Activated naive CD4-positive, alpha-beta T cell treated with Interleukin-2 at 50 U/mL for 16 hours (primary cell): ENCODE measurements around the gene SPEG.

Experiments used
- DNase-seq: peaks from one replicate; pipeline ENCODE4 v3.0.0-alpha.2; 2020

Gene SPEG

GRCh38 chr2:219464286-219465032 lies 29.8 kb downstream of the SPEG start:
- no peak for DNase-seq

DNA sequence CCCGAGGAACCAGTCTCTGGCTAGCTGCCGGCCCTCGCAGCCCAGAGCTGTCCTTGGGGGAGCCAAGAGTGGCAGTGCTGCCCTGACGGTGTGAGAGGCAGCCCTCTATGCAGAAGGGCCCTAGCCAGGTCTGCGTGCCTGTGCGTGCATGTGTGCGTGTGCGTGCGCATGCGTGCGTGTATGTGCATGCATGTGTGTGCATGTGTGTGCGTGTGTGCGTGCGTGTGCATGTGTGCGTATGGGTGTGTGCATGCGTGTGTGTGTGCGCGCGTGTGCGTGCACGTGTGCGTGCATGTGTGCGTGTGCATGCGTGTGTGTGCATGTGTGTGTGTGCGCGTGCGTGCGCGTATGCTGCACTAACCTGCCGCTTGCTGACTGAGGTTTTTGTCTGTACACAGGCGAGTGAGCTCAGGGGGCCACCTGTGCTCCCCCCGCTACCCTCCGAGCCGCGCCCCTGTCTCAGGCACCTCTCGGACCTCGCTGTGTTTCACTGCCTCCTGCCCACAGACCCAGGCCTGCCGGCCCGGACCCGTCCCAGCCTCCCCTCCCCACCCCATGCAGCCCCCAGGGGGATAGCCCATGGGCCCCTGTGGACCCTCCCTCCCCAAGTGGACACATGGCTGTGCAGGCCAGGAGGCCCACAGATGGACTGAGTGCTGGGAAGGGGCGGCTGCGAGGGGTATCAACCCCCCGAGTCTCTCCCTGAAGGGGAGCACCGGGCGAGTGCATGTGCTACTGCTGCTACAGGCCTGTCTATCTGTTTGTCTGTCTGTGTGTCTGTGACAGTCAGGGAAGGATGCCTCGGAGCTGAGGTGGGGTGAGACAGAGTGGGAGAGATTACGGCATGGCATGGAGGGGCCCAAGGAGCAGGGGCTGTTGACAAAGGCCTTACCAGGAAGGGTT lies 31.3 kb downstream of the SPEG start:
- DNase-seq = no peak

DNA sequence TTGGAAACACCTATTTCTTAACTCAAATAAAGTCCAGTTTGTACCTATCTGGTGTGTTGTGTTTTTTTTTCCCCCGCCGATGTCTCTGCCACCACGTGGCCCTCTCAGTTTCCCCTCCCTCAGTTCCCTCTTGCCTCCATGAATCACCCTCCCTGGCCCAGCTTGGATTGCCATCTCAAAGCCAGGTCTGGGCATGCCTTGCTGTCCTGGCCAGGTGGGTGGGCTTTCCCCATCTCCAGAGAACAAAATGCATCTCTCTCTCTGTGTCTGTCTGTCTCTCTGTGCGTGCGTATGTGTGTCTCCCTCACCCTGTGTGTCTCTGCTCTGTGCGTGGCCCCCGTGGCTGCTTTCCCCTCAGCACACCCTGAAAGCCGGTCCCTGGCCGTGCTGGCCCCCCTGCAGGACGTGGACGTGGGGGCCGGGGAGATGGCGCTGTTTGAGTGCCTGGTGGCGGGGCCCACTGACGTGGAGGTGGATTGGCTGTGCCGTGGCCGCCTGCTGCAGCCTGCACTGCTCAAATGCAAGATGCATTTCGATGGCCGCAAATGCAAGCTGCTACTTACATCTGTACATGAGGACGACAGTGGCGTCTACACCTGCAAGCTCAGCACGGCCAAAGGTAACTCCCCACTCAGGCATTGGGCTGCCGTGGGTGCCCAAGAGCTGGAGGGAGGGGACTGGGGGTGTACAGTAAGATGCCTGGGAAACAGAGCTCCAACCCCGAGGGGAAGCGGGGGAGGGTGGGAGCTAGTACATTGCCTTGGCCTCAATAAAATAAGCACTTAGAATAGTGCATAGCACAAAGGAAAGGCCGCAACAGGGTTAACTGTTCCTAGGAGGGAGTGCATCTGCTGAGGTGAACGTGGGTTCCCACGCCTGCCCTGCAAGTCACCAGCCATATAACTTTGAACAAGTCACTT lies 32.4 kb downstream of the SPEG start:
- DNase-seq = no peak

- DNase-seq = no peak
These were observed 33.1 kb downstream of the SPEG start for GRCh38 chr2:219467736-219468075.

DNA sequence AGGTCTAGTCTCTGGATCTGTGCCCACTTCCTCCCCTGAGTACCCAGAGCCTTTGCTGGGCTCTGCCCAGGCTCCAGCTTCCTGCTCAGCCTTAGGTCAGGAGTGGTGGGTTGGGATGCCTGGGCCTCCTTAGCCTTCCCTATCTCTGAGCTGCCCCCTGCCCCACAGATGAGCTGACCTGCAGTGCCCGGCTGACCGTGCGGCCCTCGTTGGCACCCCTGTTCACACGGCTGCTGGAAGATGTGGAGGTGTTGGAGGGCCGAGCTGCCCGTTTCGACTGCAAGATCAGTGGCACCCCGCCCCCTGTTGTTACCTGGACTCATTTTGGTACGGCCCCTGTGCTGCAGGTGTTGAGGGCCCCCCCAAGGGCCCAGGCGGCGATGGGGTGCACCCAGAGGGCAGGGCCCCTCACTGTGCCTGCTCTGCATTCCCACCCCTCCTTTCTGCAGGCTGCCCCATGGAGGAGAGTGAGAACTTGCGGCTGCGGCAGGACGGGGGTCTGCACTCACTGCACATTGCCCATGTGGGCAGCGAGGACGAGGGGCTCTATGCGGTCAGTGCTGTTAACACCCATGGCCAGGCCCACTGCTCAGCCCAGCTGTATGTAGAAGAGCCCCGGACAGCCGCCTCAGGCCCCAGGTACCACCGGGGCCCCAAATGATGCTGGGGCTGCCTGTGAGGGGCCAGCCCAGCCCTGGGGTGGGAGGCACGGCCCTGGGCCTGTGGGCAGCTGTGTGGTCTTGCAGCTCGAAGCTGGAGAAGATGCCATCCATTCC lies 34.0 kb downstream of the SPEG start:
- DNase-seq = no peak

DNA sequence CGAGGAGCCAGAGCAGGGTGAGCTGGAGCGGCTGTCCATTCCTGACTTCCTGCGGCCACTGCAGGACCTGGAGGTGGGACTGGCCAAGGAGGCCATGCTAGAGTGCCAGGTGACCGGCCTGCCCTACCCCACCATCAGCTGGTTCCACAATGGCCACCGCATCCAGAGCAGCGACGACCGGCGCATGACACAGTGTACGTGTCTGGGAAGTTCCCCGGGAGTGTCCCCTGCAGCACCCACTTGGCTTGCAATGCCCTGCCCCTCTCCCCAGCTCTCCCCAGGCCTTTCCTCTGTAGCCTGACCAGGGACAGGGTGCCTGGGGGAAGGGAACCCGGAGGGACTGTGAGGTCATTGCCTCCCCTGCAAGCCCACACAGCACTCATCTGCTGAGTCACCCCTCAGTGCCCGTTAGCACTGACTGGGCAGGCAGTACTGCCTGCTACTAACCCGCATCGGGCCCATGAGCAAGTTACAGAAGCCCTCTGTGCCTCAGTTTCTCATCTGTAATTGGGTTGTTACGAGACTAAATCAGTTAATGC lies 34.6 kb downstream of the SPEG start:
- DNase-seq = no peak

DNA sequence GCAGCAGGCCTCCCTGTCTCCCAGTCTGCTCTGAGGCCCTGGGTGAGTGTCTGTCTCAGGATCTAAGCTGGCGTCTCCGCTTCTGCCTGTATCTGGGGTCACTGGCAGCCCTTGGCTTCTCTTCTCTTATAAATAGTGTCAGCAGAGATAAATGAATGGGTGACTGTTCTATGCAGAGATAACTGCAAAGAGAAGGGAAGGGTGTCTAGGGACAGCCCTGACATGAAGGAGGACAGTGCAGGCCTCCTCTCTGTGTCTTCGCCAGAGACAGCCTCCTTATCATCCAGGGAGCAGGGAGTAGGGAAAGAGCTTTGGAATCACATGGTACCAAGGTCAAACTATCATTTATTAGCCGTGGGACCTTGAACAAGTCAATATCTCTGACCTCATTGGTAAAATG lies 35.8 kb downstream of the SPEG start:
- no peak for DNase-seq

- no peak for DNase-seq
These were observed 37.1 kb downstream of the SPEG start for GRCh38 chr2:219471476-219472371.

- DNase-seq = no peak
These were observed 38.1 kb downstream of the SPEG start for GRCh38 chr2:219472629-219473187.

DNA sequence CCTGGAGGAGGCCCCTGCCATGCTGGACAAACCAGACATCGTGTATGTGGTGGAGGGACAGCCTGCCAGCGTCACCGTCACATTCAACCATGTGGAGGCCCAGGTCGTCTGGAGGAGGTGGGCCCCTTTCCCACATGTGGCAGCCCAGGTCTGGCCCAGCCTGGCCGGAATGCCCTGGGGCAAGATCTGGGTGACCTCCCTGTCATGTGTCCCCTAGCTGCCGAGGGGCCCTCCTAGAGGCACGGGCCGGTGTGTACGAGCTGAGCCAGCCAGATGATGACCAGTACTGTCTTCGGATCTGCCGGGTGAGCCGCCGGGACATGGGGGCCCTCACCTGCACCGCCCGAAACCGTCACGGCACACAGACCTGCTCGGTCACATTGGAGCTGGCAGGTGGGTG lies 38.9 kb downstream of the SPEG start:
- DNase-seq = no peak

GRCh38 chr2:219474285-219475060 lies 39.8 kb downstream of the SPEG start:
- DNase-seq = no peak

GRCh38 chr2:219475278-219475677 lies 40.6 kb downstream of the SPEG start:
- no peak for DNase-seq

GRCh38 chr2:219475697-219476651 lies 41.3 kb downstream of the SPEG start:
- DNase-seq = peak; percentile 60

DNA sequence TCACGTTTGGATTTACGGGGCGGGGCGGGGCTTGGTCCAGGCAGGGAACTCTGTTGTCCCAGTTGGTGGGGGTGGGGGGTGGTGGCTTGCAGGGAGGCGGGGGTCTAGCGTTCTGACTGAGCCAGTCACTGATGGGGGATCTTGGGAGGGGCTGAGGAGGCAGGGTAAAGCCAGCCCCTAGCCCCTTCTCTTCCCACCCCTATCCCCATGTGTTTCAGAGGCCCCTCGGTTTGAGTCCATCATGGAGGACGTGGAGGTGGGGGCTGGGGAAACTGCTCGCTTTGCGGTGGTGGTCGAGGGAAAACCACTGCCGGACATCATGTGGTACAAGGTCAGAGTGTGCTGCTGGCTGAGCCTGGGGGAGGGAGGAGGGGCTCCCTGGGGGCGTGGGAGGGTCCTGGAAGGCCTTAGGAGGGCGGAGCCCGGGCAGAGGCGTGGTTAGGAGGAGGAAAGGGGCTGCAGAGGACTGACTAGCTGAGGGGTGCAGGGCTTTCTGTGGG lies 42.1 kb downstream of the SPEG start:
- no peak for DNase-seq

DNA sequence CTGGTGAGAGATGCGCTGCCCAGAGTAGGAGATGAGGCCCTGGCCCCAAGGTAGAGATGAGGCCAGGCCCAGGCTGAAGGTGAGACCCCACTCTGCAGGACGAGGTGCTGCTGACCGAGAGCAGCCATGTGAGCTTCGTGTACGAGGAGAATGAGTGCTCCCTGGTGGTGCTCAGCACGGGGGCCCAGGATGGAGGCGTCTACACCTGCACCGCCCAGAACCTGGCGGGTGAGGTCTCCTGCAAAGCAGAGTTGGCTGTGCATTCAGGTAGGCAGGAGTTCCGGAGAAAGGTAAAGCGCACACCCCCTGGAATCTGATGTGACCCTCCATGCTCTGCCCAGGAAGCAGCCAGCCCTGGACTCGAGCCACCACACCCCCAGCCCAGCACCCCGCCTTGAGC lies 42.5 kb downstream of the SPEG start:
- DNase-seq = no peak

- no peak for DNase-seq
These were observed 43.2 kb downstream of the SPEG start for GRCh38 chr2:219477815-219478214.

GRCh38 chr2:219478916-219479315 lies 44.3 kb downstream of the SPEG start:
- DNase-seq = no peak

DNA sequence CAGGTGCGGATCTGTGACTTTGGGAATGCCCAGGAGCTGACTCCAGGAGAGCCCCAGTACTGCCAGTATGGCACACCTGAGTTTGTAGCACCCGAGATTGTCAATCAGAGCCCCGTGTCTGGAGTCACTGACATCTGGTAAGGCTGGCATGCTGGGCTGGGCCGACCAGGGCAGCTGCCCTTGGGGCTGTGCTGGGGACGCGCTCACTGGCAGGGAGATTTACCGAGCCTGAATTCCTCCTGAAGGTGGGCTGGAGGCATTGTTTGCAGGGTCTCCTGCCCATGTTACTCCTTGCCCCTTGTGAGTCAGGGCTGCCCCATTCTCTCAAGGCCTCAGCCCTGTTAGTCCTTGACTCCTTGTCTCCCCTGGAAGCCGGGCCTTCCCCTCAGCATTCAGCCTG lies 45.4 kb downstream of the SPEG start:
- no peak for DNase-seq
